Measurements from ENCODE around the gene MT3. TPM values are rescaled to one million over a fixed set of nuclear protein-coding genes. Genes with fewer than 3 reads are reported as not detected.

The MT3 gene
- not detected in 2 replicates for total RNA-seq

- peak in 1 of 2 donors; percentile 30 for DNase-seq (ENCODE audit: low read depth in 2 of 2)
Observed at GRCh38 chr16:56589141-56590039, at the start of gene MT3. Gene MT3 (plus strand): TSS chr16:56589528. CDS start chr16:56589591, 63 bp downstream.

- no peak for DNase-seq (ENCODE audit: low read depth in 2 of 2)
Observed at GRCh38 chr16:56539656-56540055, 49.7 kb upstream of the MT3 start.

GRCh38 chr16:56542039-56542438 lies 47.3 kb upstream of the MT3 start:
- no peak for DNase-seq (ENCODE audit: low read depth in 2 of 2)

GRCh38 chr16:56547120-56547948 lies 42.0 kb upstream of the MT3 start:
- DNase-seq (ENCODE audit: low read depth in 2 of 2): peak; percentile 15 to 33

GRCh38 chr16:56547949-56548567 lies 41.3 kb upstream of the MT3 start:
- peak in 1 of 2 donors; percentile 13 for DNase-seq (ENCODE audit: low read depth in 2 of 2)

GRCh38 chr16:56549161-56549560 lies 40.2 kb upstream of the MT3 start:
- no peak for DNase-seq (ENCODE audit: low read depth in 2 of 2)

GRCh38 chr16:56549744-56550385 lies 39.5 kb upstream of the MT3 start:
- DNase-seq (ENCODE audit: low read depth in 2 of 2): no peak

- DNase-seq (ENCODE audit: low read depth in 2 of 2): peak; percentile 2 to 11
Observed at GRCh38 chr16:56551796-56552738, 37.3 kb upstream of the MT3 start.

- no peak for DNase-seq (ENCODE audit: low read depth in 2 of 2)
Observed at GRCh38 chr16:56554441-56554840, 34.9 kb upstream of the MT3 start.

- peak in 1 of 2 donors; percentile 52 for DNase-seq (ENCODE audit: low read depth in 2 of 2)
Observed at GRCh38 chr16:56558024-56558747, 31.1 kb upstream of the MT3 start.

GRCh38 chr16:56559109-56559508 lies 30.2 kb upstream of the MT3 start:
- DNase-seq (ENCODE audit: low read depth in 2 of 2): no peak

- DNase-seq (ENCODE audit: low read depth in 2 of 2): no peak
Observed at GRCh38 chr16:56560447-56560846, 28.9 kb upstream of the MT3 start.

- no peak for DNase-seq (ENCODE audit: low read depth in 2 of 2)
Observed at GRCh38 chr16:56561126-56561525, 28.2 kb upstream of the MT3 start.

GRCh38 chr16:56564793-56565477 lies 24.4 kb upstream of the MT3 start, which contains the start of gene MT4:
Gene MT4 (plus strand): TSS chr16:56565073. CDS start chr16:56565129, 56 bp downstream.
- no peak for DNase-seq (ENCODE audit: low read depth in 2 of 2)

GRCh38 chr16:56569971-56570370 lies 19.4 kb upstream of the MT3 start:
- DNase-seq (ENCODE audit: low read depth in 2 of 2): no peak

- DNase-seq (ENCODE audit: low read depth in 2 of 2): no peak
Observed at GRCh38 chr16:56571525-56571924, 17.8 kb upstream of the MT3 start.

GRCh38 chr16:56574625-56575024 lies 14.7 kb upstream of the MT3 start:
- DNase-seq (ENCODE audit: low read depth in 2 of 2): no peak

GRCh38 chr16:56576585-56577299 lies 12.6 kb upstream of the MT3 start:
- DNase-seq (ENCODE audit: low read depth in 2 of 2): peak; percentile 58 to 75

Data from lung microvascular endothelial cell (primary cell).